AG09319 (cell line): Measurements from ENCODE around the gene CD207.
A peak's percentile ranks its signal among the peaks of the same experiment; 100 is the strongest.

Source experiments
- DNase-seq: peaks from one replicate; pipeline ENCODE4 v3.0.0-alpha.2; 2010; ENCODE audit warnings: low read depth; ENCODE audit errors: extremely low read depth
- TF ChIP-seq, protein P1 (sequence below): IDR thresholded peaks from 2 replicates; pipeline ENCODE4 v1.5.1; 2011; ENCODE audit warnings: low read depth, mild to moderate bottlenecking, inconsistent platforms, low read length, moderate library complexity

The CD207 gene

DNA sequence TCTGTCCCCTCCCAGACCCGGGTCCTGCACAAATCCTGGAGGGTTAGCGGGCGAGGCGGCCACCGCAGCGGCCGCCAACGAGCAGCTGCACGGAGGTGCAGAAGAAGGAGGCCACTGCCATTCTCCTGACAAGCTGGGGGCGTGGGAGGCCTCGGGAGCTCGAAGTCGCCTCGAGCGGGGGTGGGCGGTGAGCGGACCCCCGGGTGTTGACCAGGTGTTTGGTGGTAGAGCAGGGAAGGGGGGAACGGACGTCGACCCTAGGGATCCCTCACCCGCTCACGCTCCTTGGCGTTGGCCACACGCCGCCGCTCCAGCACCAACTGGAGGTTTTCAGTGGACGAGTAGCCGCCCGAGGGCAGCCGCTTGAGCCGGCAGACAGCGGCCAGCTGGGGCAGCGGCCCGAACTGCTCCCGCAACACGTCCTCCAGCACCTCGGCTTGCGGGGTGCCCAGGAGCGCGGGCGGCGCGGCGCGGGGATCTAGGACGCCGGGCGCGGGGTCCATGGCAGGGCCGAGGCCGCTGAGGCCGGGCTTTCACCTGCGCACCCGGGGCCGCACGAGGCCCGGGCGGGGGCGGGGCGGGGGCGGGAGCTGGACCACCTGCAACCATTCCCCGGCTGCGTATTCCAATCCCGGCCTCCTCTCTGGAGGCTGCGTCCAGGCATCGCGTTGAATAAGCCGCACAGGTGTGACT is 45.3 kb downstream of the CD207 start, which contains the start of gene FIGLA:
TSS of gene FIGLA (minus strand) at position 508 of the 693 bp plus-strand sequence. CDS start at position 503, 5 bp downstream.
- DNase-seq = no peak

DNA sequence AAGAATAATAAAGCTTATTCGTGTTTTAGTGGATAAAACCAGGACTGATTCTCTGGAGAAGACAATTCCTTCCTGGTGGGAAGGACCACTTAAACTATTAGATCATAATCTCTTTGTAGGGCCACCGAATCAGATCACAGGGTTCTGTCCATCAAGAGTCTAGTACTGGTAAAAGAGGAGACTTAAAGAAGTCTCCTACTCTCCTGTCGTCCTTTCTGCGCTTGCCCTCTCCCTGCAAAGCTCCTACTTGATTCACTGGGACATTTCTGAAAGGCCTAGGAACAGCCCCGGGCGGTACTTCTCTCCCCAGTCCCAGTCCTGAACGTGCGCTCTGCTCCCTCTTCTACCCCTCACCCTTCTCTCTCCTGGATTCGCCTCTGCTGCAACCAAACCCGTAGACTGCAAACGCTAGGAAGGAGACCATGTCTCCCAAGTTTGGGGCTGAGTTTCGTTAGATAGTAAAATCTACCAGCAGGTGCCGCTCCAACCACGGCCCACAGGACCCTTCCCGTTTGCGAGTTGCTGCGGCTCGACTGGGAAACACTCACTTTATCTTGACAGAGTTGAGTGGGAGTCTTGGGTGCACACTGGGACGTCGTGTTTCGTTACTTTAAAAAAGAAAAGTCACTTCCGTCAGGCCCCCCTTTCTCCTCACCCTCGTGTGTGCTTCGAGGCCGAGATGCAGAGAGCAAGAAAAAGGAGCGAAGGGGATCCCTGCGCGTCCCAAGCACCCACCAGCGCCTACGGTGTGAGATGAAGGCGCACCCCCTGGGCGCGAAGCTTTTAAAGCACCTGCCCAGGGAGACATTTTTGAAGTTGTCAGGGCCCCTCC is 46.1 kb downstream of the CD207 start:
- TF ChIP-seq, protein P1, sequence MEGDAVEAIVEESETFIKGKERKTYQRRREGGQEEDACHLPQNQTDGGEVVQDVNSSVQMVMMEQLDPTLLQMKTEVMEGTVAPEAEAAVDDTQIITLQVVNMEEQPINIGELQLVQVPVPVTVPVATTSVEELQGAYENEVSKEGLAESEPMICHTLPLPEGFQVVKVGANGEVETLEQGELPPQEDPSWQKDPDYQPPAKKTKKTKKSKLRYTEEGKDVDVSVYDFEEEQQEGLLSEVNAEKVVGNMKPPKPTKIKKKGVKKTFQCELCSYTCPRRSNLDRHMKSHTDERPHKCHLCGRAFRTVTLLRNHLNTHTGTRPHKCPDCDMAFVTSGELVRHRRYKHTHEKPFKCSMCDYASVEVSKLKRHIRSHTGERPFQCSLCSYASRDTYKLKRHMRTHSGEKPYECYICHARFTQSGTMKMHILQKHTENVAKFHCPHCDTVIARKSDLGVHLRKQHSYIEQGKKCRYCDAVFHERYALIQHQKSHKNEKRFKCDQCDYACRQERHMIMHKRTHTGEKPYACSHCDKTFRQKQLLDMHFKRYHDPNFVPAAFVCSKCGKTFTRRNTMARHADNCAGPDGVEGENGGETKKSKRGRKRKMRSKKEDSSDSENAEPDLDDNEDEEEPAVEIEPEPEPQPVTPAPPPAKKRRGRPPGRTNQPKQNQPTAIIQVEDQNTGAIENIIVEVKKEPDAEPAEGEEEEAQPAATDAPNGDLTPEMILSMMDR = peak; percentile 58

More for the DNA sequence above, 45.3 kb downstream of the CD207 start, which contains the start of gene FIGLA:
- TF ChIP-seq, protein P1 = no peak

DNA sequence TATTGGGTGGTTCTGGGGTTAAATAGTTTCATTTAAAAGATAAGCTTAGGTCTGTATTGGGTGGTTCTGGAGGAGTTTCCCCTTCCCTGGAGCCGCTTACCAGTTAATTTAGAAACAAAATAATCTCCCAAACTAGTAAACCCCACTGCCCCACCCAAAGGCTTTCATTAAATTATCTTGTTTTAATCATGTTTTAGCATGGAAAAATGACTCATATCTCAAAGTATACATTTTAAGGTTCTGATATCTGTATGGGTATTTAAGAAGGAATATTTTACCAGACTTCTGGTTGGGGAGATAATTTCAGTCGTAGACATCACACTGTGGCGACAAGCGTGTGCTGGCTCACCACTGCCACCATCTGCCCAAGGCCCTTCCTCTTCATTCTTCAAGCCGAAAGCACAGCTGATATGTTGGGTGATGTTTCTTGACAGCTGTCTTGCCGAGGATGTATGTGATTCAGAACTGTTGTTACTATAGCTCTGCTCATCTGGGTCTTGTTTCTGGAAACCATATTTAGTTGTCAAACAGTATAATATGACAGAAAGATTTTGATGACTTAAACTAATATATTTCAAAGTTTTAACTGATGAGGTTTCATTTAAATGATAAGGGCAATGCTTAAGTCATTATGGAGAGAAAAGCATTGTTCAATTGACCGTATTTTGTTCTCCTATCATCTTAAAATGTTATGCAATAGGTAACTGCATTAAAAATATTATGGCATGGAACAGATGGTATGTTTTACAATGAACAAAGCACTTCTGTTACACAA is 50.3 kb downstream of the CD207 start:
- no peak for DNase-seq
- TF ChIP-seq, protein P1 = peak; percentile 24

More for the DNA sequence above, 46.1 kb downstream of the CD207 start:
- no peak for DNase-seq

DNA sequence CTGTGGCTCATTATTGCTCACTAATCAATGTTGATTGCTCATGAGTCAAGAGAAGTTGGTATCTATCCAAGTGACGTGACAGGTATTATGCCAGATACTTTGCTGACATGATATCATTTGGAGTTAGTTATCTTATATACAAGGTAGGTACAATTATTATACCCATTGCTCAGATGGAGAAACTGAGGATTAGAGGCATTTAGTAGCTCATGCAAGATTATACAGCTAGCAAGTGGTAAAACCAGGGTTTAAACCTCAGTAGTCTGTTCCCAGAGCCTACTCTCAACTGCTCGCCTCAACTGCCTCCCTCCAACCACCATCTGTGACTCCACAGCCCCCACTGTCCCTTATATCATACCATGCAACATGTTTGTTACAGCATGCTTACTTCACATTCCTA is 51.3 kb downstream of the CD207 start:
- TF ChIP-seq, protein P1 = no peak
- DNase-seq = no peak
